K562 (cell line): ENCODE data around the gene SUN5. TPM values are rescaled to one million over a fixed set of nuclear protein-coding genes. Genes with fewer than 3 reads are reported as not detected.

Experiments
- ATAC-seq: fragments of 200-7000 bp; cut with Tn5 transposase; 3 replicates; pipeline ENCODE4 v1.9.1; 2020; ENCODE audit warnings: moderate library complexity
- BruUV-seq: library from RNA; stranded (reverse); fragments of 400-500 nt; replicated peaks from 2 replicates; lab custom pipeline; 2021; lab: Mats Ljungman, UMichigan
- CTCF ChIA-PET: fragments of 300-600 bp; formaldehyde crosslinking; extraction: SDS; loops from one replicate; lab custom pipeline; 2021; ENCODE audit warnings: low intra/inter-chr PET ratio; lab: Yijun Ruan, JAX
- POLR2A ChIA-PET: fragments of 300-600, 350-650 bp; sonication (Branson Sonifier 250); formaldehyde crosslinking; extraction: SDS; loops from one replicate; lab custom pipeline; 2021; ENCODE audit warnings: antibody characterized with exemption, inconsistent platforms; lab: Yijun Ruan, JAX
- DNase-seq, 4 experiments: peaks; one replicate each; pipeline versions ENCODE4 v3.0.0 to v3.0.0-alpha.2; 2011 to 2018; ENCODE audit warnings: low spot score in 3 of 4, mixed read lengths in 3 of 4; ENCODE audit errors: extremely low read depth in 1 of 4
- FAIRE-seq: peaks from 2 replicates; lab custom pipeline; 2011; peaks lifted over from hg19 to GRCh38; lab: Jason Lieb, UNC
- H2AFZ ChIP-seq: 2 replicates; pipeline ENCODE4 v1.6.0; 2011; ENCODE audit warnings: low read depth, low read length, control low read depth, inconsistent platforms
- H3K27ac ChIP-seq: fragments of 200-600 bp; 3 replicates; pipeline ENCODE4 v1.8.0; 2011; ENCODE audit warnings: low read depth, mild to moderate bottlenecking, control low read depth, inconsistent platforms, low read length, moderate library complexity, mixed read lengths; ENCODE audit errors: extremely low read depth
- H3K27me3 ChIP-seq, 2 experiments: fragments of 300-600 bp in 1 of 2; 2 replicates in 1 of 2; 3 replicates in 1 of 2; pipeline versions ENCODE4 v1.6.0 to v1.8.0; 2011; ENCODE audit warnings: inconsistent platforms in 2 of 2, low read length in 2 of 2, mild to moderate bottlenecking in 1 of 2, mixed read lengths in 1 of 2, moderate library complexity in 1 of 2; ENCODE audit not compliant: control insufficient read depth in 2 of 2, insufficient read depth in 2 of 2
- H3K36me3 ChIP-seq: fragments of 300-600 bp; 3 replicates; pipeline ENCODE4 v1.8.0; 2011; ENCODE audit warnings: mild to moderate bottlenecking, low read length, inconsistent platforms; ENCODE audit not compliant: control insufficient read depth, insufficient read depth
- H3K4me1 ChIP-seq, 2 experiments: fragments of 200-600 bp in 1 of 2; replicated peaks in 1 of 2; 2 replicates in 1 of 2; 3 replicates in 1 of 2; pipeline versions ENCODE4 v1.5.1 to v1.8.0; 2011; ENCODE audit warnings: inconsistent platforms in 2 of 2, low read length in 2 of 2, mild to moderate bottlenecking in 1 of 2, mixed read lengths in 1 of 2, moderate library complexity in 1 of 2; ENCODE audit not compliant: control insufficient read depth in 2 of 2, insufficient read depth in 2 of 2
- H3K4me2 ChIP-seq: 2 replicates; pipeline ENCODE4 v1.6.1; 2011; ENCODE audit warnings: low read length, control low read depth, inconsistent platforms, mixed read lengths; ENCODE audit not compliant: insufficient read depth
- H3K4me3 ChIP-seq: fragments of 200-600 bp; sonication (generic), shearing (Covaris generic); 2 replicates; pipeline ENCODE4 v1.5.1; 2016; ENCODE audit warnings: control low read depth, inconsistent platforms
- H3K79me2 ChIP-seq: fragments of 200-600 bp; 3 replicates; pipeline ENCODE4 v1.8.0; 2011; ENCODE audit warnings: low read length, inconsistent platforms; ENCODE audit not compliant: control insufficient read depth, insufficient read depth
- H3K9ac ChIP-seq, 2 experiments: 2 replicates each; pipeline versions ENCODE4 v1.6.0 to v1.6.1; 2011; ENCODE audit warnings: low read depth in 2 of 2, low read length in 2 of 2, control low read depth in 1 of 2, inconsistent platforms in 1 of 2, mild to moderate bottlenecking in 1 of 2, mixed read lengths in 1 of 2; ENCODE audit not compliant: insufficient read depth in 1 of 2
- H3K9me1 ChIP-seq: one replicate; pipeline ENCODE4 v1.6.0; 2011; ENCODE audit warnings: inconsistent platforms, mild to moderate bottlenecking, low read length, moderate library complexity; ENCODE audit not compliant: control insufficient read depth, insufficient read depth
- H3K9me3 ChIP-seq: replicated peaks from 2 replicates; pipeline ENCODE4 v1.5.1; 2011; ENCODE audit warnings: low read depth, low read length, inconsistent platforms; ENCODE audit not compliant: control insufficient read depth, insufficient read depth
- H4K20me1 ChIP-seq: replicated peaks from 2 replicates; pipeline ENCODE4 v1.6.1; 2011; ENCODE audit warnings: low read length, inconsistent platforms, mixed read lengths; ENCODE audit not compliant: control insufficient read depth, insufficient read depth
- ADNP ChIP-seq: fragments of 200-800 bp; sonication (Bioruptor generic); IDR thresholded peaks from 2 replicates; pipeline ENCODE4 v1.6.1; 2016; ENCODE audit warnings: missing genetic modification characterization, missing compliant biosample characterization
- CEBPB ChIP-seq: fragments of 450-650 bp; IDR thresholded peaks from 2 replicates; pipeline ENCODE4 v1.6.1; 2016; ENCODE audit warnings: missing genetic modification characterization, missing compliant biosample characterization
- CHD2 ChIP-seq: IDR thresholded peaks from 2 replicates; pipeline ENCODE4 v1.6.1; 2011; ENCODE audit warnings: low read depth, low read length
- HDAC2 ChIP-seq: fragments of 450-650 bp; IDR thresholded peaks from 2 replicates; pipeline ENCODE4 v1.6.1; 2016; ENCODE audit warnings: mild to moderate bottlenecking
- NCOA1 ChIP-seq: fragments of 450-650 bp; IDR thresholded peaks from 2 replicates; pipeline ENCODE4 v1.6.1; 2016; ENCODE audit warnings: low read depth
- RUNX1 ChIP-seq: sonication (generic); IDR thresholded peaks from 2 replicates; pipeline ENCODE4 v1.6.1; 2016; ENCODE audit warnings: antibody characterized with exemption, low read depth
- SIN3A ChIP-seq, 2 experiments: fragments of 150-350 bp in 1 of 2; IDR thresholded peaks; 2 replicates each; pipeline ENCODE4 v1.6.1; 2011 to 2016; ENCODE audit warnings: borderline replicate concordance in 2 of 2, low read depth in 2 of 2, low read length in 2 of 2, mild to moderate bottlenecking in 2 of 2, moderate library complexity in 2 of 2; ENCODE audit not compliant: control insufficient read depth in 1 of 2
- SREBF1 ChIP-seq: fragments of 150-350 bp; IDR thresholded peaks from 2 replicates; pipeline ENCODE4 v1.6.1; 2014; ENCODE audit warnings: antibody characterized with exemption, low read depth, low read length, borderline replicate concordance
- STAT5A ChIP-seq: IDR thresholded peaks from 2 replicates; pipeline ENCODE4 v1.6.1; 2012; ENCODE audit warnings: low read length, inconsistent platforms, borderline replicate concordance
- ZNF263 ChIP-seq: sonication (generic); formaldehyde crosslinking; IDR thresholded peaks from 2 replicates; pipeline ENCODE4 v1.8.0; 2022; ENCODE audit warnings: mild to moderate bottlenecking, missing genetic modification reagents, borderline replicate concordance
- ZNF696 ChIP-seq: fragments of 250-450 bp; sonication (Bioruptor Pico); conservative IDR thresholded peaks from 2 replicates; pipeline ENCODE4 v1.4.0; 2020; ENCODE audit warnings: mild to moderate bottlenecking, moderate library complexity
- WGBS: fragments of 100-300 bp; shearing (Covaris generic); methylation state at CpG from one replicate; pipeline ENCODE4 v1.1.6; 2016; ENCODE audit warnings: low coverage, mixed read lengths; ENCODE audit not compliant: insufficient coverage; ENCODE audit errors: missing lambda C conversion rate; 5-methylcytosine and 5-hydroxymethylcytosine counted together
- in situ Hi-C: fragments of 300-500 bp; cut with MboI; formaldehyde crosslinking; loops from 4 replicates; pipeline ENCODE4 v1.15.0; 2018; ENCODE audit warnings: inconsistent platforms, mixed read lengths
- intact Hi-C: fragments of 100-400 bp; cut with micrococcal nuclease; formaldehyde crosslinking; loops from 2 replicates; pipeline ENCODE4 v1.14.2; 2022
- polyA plus RNA-seq, 8 experiments: library from polyadenylated mRNA; depleted of rRNA in 4 of 8; stranded (reverse) in 5 of 8; unstranded in 3 of 8; fragments of >200 nt; fragmentation: Nextera tagmentation in 2 of 8; fragmentation: Illumina TruSeq in 1 of 8; extraction: Ambion mirVana in 2 of 8; extraction: Trizol in 1 of 8; gene quantifications; 2 replicates each; pipeline versions ENCODE4 v1.2.1 to v1.2.3, GENCODE V29; 2011 to 2014; ENCODE audit warnings: inconsistent platforms in 1 of 8, missing spikeins in 1 of 8
- total RNA-seq, 7 experiments: library from RNA; depleted of rRNA in 6 of 7; stranded (reverse); fragments of >200 nt in 6 of 7; fragmentation: Illumina TruSeq in 2 of 7; extraction: Trizol in 2 of 7; gene quantifications; 2 replicates each; pipeline versions ENCODE4 v1.2.1 to v1.2.3, GENCODE V29; 2011 to 2021; ENCODE audit warnings: low replicate concordance in 1 of 7
- TF ChIP-seq, protein P1 (sequence below): fragments of 450-650 bp; formaldehyde crosslinking; IDR thresholded peaks from 2 replicates; pipeline ENCODE4 v1.4.0; 2020; ENCODE audit warnings: mild to moderate bottlenecking, mixed read lengths

The SUN5 gene
- total and polyA plus RNA-seq, 9 of the 15 experiments (the other 6 are each of a cell fraction or from before 2014, with no cell fraction given): not detected

DNA sequence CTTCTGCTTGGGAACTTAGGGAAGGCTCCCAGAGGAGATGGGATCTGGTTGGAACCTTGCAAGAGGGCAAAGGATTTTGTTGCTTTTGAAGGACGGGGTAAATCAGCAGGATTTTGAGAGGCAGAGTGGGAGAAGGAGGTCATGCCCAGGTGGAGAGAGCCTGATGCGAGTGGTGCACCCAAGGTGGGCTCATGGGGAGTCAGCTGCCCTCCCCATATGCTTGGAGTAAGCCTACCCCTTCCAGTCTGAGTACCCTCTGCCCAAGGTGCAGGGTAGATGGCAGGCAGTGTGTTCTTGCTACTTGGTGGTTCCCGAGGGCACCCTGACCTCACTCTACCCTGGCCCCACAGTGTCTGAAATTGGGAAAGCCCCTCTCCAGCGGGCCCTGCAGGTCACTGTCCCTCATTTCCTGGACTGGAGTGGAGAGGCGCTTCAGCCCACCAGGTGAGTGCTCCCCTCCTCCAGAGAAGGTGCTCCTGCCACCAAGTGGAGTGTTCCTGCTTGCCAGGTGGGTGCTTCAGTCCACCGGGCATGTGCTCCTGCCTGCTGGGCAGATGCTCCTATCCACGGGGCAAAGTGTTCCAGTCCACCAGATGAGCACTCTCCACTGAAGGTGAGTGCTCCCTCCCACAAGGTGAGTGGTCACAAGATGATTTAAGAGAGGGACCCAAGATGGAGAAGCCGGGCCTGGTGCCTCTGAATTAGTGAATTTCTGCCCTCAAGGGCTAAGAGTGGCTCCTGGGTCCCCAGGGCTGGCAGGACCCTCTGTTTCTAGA lies 6.6 kb upstream of the SUN5 start:
- POLR2A ChIA-PET: no interaction called here
- H3K27me3 ChIP-seq: peaks cover 8 to 51% of the 10 kb centered on the region in 2 experiments; a peak in 4 of 5 replicates
- no peaks in the 10 kb centered on the region; the same call in 1 of the 2 replicates for H4K20me1 ChIP-seq
- CTCF ChIA-PET: no interaction called here
- no peak overlapping the region for H3K27ac ChIP-seq
- WGBS: 1% methylated on average over 8 of the region's 8 CpGs
- DNase-seq: no peak
- H2AFZ ChIP-seq: no peak overlapping the region
- no peak for FAIRE-seq
- H3K79me2 ChIP-seq: no peaks in the 10 kb centered on the region
- TF ChIP-seq ZNF263 (CRISPR knock-in tag): peak; percentile 93
- TF ChIP-seq ADNP (tag): no peak
- ATAC-seq: no peak
- in situ Hi-C loops: no loop called here
- BruUV-seq: no TSS peak
- H3K4me1 ChIP-seq: no peaks in the 10 kb centered on the region; a peak in 1 of 5 replicates
- H3K4me3 ChIP-seq: no peak overlapping the region
- H3K9me3 ChIP-seq: no peaks in the 10 kb centered on the region
- H3K9ac ChIP-seq: no peak overlapping the region
- intact Hi-C loops: no loop called here
- H3K9me1 ChIP-seq: no peaks in the 10 kb centered on the region
- no peak overlapping the region for H3K4me2 ChIP-seq
- no peaks in the 10 kb centered on the region for H3K36me3 ChIP-seq

DNA sequence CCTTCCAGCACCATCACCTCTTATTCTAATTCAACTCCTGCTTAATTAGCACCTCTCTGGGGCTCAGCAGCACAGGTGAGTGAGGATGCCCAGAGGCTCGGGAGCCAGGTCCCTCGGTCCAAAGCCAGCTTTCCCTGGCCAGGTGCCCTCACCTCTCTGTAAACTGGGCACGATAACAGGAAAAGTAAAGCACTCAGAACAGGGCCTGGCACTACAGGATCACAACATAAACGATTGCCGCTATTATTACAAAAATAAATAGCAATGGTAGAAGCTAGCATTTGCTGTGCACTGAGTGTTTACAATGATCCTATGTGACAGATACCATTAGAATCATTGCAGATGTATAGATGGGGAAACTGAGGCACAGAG lies 5.9 kb upstream of the SUN5 start:
- DNase-seq (no peak), FAIRE-seq (no peak), ATAC-seq (no peak)
- CTCF ChIA-PET: no interaction called here
- Histone ChIP-seq H3K27ac (no peak overlapping the region), H3K9me1 (no peaks in the 10 kb centered on the region), H3K4me3 (no peak overlapping the region), H3K9ac (no peak overlapping the region), H3K79me2 (no peaks in the 10 kb centered on the region), H3K27me3 (peaks cover 8 to 49% of the 10 kb centered on the region in 2 experiments; a peak in 4 of 5 replicates), H3K4me1 (no peaks in the 10 kb centered on the region; a peak in 1 of 5 replicates), H3K9me3 (peaks cover 3% of the 10 kb centered on the region; the same call in 1 of the 2 replicates), H2AFZ (no peak overlapping the region), H3K36me3 (no peaks in the 10 kb centered on the region), H4K20me1 (no peaks in the 10 kb centered on the region; the same call in 1 of the 2 replicates), H3K4me2 (no peak overlapping the region)
- WGBS: 0% methylated on average over 5 of the region's 5 CpGs
- in situ Hi-C loops: no loop called here
- intact Hi-C loops: no loop called here
- TF ChIP-seq NCOA1 (no peak), RUNX1 (no peak), STAT5A (no peak), CEBPB (tag) (no peak), ZNF696 (CRISPR knock-in tag) (no peak), SREBF1 (no peak), SIN3A (IDR thresholded peaks at IDR 0.05; ENCODE audit: borderline replicate concordance in 2 of 2, control insufficient read depth in 1 of 2, low read depth in 2 of 2, low read length in 2 of 2) (no peak), HDAC2 (no peak), CHD2 (no peak)
- TF ChIP-seq, protein P1, sequence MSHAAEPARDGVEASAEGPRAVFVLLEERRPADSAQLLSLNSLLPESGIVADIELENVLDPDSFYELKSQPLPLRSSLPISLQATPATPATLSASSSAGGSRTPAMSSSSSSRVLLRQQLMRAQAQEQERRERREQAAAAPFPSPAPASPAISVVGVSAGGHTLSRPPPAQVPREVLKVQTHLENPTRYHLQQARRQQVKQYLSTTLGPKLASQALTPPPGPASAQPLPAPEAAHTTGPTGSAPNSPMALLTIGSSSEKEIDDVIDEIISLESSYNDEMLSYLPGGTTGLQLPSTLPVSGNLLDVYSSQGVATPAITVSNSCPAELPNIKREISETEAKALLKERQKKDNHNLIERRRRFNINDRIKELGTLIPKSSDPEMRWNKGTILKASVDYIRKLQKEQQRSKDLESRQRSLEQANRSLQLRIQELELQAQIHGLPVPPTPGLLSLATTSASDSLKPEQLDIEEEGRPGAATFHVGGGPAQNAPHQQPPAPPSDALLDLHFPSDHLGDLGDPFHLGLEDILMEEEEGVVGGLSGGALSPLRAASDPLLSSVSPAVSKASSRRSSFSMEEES (CRISPR knock-in tag): no peak
- no TSS peak for BruUV-seq
- POLR2A ChIA-PET: interaction anchor here (1.0 kb wide), 1 partner anchor 250 kb away, joined by 3 read pairs; no protein-coding TSS in a partner anchor
